PC-9 (cell line): ENCODE measurements around the gene UNG. TPM values are rescaled to one million over a fixed set of nuclear protein-coding genes. Genes with fewer than 3 reads are reported as not detected.

Source experiments
- BruUV-seq: library from RNA; stranded (reverse); fragments of 400-500 nt; replicated peaks from 2 replicates; lab custom pipeline; 2021; lab: Mats Ljungman, UMichigan
- CTCF ChIA-PET: fragments of 300-600 bp; sonication (Branson Sonifier 250); formaldehyde crosslinking; loops from one replicate; lab custom pipeline; 2022; ENCODE audit warnings: antibody characterized with exemption; lab: Charles Lee
- POLR2A ChIA-PET: fragments of 300-600 bp; sonication (Branson Sonifier 250); formaldehyde crosslinking; loops from one replicate; lab custom pipeline; 2022; ENCODE audit warnings: antibody characterized with exemption; ENCODE audit not compliant: unreplicated experiment; lab: Charles Lee
- DNase-seq, 2 experiments: peaks; one replicate each; pipeline versions ENCODE4 v3.0.0 to v3.0.0-alpha.2; 2015 to 2022; ENCODE audit warnings: mixed read lengths in 1 of 2
- H2AFZ ChIP-seq: fragments of 200-600 bp; sonication (generic); 2 replicates; pipeline ENCODE4 v1.8.1; 2017; ENCODE audit warnings: antibody characterized with exemption
- H3F3A ChIP-seq: fragments of 200-600 bp; sonication (generic); 2 replicates; pipeline ENCODE4 v1.8.1; 2017; ENCODE audit warnings: antibody characterized with exemption, mild to moderate bottlenecking, low read depth; ENCODE audit not compliant: insufficient read depth
- H3K27ac ChIP-seq: fragments of 200-600 bp; sonication (generic); 2 replicates; pipeline ENCODE4 v1.6.1; 2016; ENCODE audit warnings: mixed run types
- H3K27me3 ChIP-seq: fragments of 200-600 bp; sonication (generic); 2 replicates; pipeline ENCODE4 v1.6.1; 2016; ENCODE audit warnings: low read depth, mixed run types; ENCODE audit not compliant: insufficient read depth
- H3K36me3 ChIP-seq: fragments of 200-600 bp; sonication (generic); 2 replicates; pipeline ENCODE4 v1.6.1; 2016; ENCODE audit warnings: low read depth, mixed run types
- H3K4me1 ChIP-seq: fragments of 200-600 bp; sonication (generic); replicated peaks from 2 replicates; pipeline ENCODE4 v1.6.1; 2016; ENCODE audit warnings: mixed run types; ENCODE audit not compliant: insufficient read depth
- H3K4me2 ChIP-seq: fragments of 200-600 bp; sonication (generic); 2 replicates; pipeline ENCODE4 v1.6.1; 2017; ENCODE audit warnings: mixed run types
- H3K4me3 ChIP-seq: fragments of 200-600 bp; sonication (generic); 2 replicates; pipeline ENCODE4 v1.6.1; 2016; ENCODE audit warnings: mixed run types
- H3K79me2 ChIP-seq: fragments of 200-600 bp; sonication (generic); 2 replicates; pipeline ENCODE4 v1.6.1; 2017; ENCODE audit warnings: low read depth, mixed run types
- H3K9me2 ChIP-seq: fragments of 200-600 bp; sonication (generic); 2 replicates; pipeline ENCODE4 v1.8.1; 2017; ENCODE audit warnings: mild to moderate bottlenecking; ENCODE audit not compliant: insufficient read depth
- H3K9me3 ChIP-seq: fragments of 200-600 bp; sonication (generic); 2 replicates; pipeline ENCODE4 v1.8.1; 2016; ENCODE audit warnings: low read depth; ENCODE audit not compliant: insufficient read depth
- H4K20me1 ChIP-seq: fragments of 200-600 bp; sonication (generic); 2 replicates; pipeline ENCODE4 v1.8.1; 2017; ENCODE audit not compliant: insufficient read depth
- CTCF ChIP-seq: fragments of 200-600 bp; sonication (generic); conservative IDR thresholded peaks from 2 replicates; pipeline ENCODE4 v1.6.1; 2017; ENCODE audit warnings: mixed run types, antibody characterized with exemption, mild to moderate bottlenecking, moderate library complexity
- EZH2 ChIP-seq: fragments of 200-600 bp; sonication (generic); IDR thresholded peaks from 2 replicates; pipeline ENCODE4 v1.8.0; 2017; ENCODE audit warnings: antibody characterized with exemption, low read depth
- intact Hi-C: fragments of 100-400 bp; cut with micrococcal nuclease; formaldehyde crosslinking; loops from one replicate; pipeline ENCODE4 v1.10.0; 2022; ENCODE audit not compliant: unreplicated experiment
- total RNA-seq: library from RNA; stranded (reverse); gene quantifications from 2 replicates; pipeline ENCODE4 v1.2.3, GENCODE V29; 2021

UNG gene
- total RNA-seq, 1 experiment from 2014 or later, result 54.9 TPM

GRCh38 chr12:109082751-109083150 is 14.6 kb upstream of the UNG start:
- CTCF ChIA-PET, result no interaction called here
- no peak for DNase-seq
- no peaks in the 10 kb centered on the region for H4K20me1 ChIP-seq
- H3K4me3 ChIP-seq, result no peak overlapping the region
- H3F3A ChIP-seq, result peaks cover 4% of the 10 kb centered on the region; the same call in 1 of the 2 replicates
- no peaks in the 10 kb centered on the region for H3K9me3 ChIP-seq
- H3K79me2 ChIP-seq, result no peaks in the 10 kb centered on the region
- H3K9me2 ChIP-seq, result no peaks in the 10 kb centered on the region
- no peak overlapping the region for H3K4me2 ChIP-seq
- no peaks in the 10 kb centered on the region for H3K27me3 ChIP-seq
- TF ChIP-seq EZH2, result no peak
- no peak for TF ChIP-seq CTCF
- no peaks in the 10 kb centered on the region for H3K4me1 ChIP-seq
- POLR2A ChIA-PET, result no interaction called here
- no peak overlapping the region for H2AFZ ChIP-seq
- H3K36me3 ChIP-seq, result 0 out of 2 replicates have a peak, but pooled peaks cover 4% of the 10 kb centered on the region
- no peak overlapping the region for H3K27ac ChIP-seq
- BruUV-seq, result no TSS peak
- intact Hi-C loops, result no loop called here

- BruUV-seq, result no TSS peak
- TF ChIP-seq EZH2 (no peak), CTCF (no peak)
- no peaks in the 10 kb centered on the region for H3K9me2 ChIP-seq
- no peaks in the 10 kb centered on the region for H4K20me1 ChIP-seq
- H2AFZ ChIP-seq, result no peak overlapping the region
- no peak overlapping the region for H3K4me3 ChIP-seq
- no peaks in the 10 kb centered on the region for H3K79me2 ChIP-seq
- peaks cover 4% of the 10 kb centered on the region; the same call in 1 of the 2 replicates for H3F3A ChIP-seq
- intact Hi-C loops, result no loop called here
- no peak overlapping the region for H3K27ac ChIP-seq
- H3K4me1 ChIP-seq, result no peaks in the 10 kb centered on the region
- no peak for DNase-seq
- H3K36me3 ChIP-seq, result peaks cover 9% of the 10 kb centered on the region; the same call in 1 of the 2 replicates
- ChIA-PET CTCF (no interaction called here), POLR2A (no interaction called here)
- H3K27me3 ChIP-seq, result no peaks in the 10 kb centered on the region
- no peaks in the 10 kb centered on the region for H3K9me3 ChIP-seq
- no peak overlapping the region for H3K4me2 ChIP-seq
Observed at GRCh38 chr12:109084425-109084824, 13.0 kb upstream of the UNG start.

- TF ChIP-seq EZH2 (no peak), CTCF (no peak)
- Histone ChIP-seq H3K9me2 (no peaks in the 10 kb centered on the region), H2AFZ (no peak overlapping the region), H3K9me3 (no peaks in the 10 kb centered on the region), H3K79me2 (no peaks in the 10 kb centered on the region), H3K4me3 (no peak overlapping the region), H3K27ac (no peak overlapping the region), H3K4me2 (no peak overlapping the region), H3K4me1 (no peaks in the 10 kb centered on the region), H4K20me1 (no peaks in the 10 kb centered on the region), H3K36me3 (peaks cover 9% of the 10 kb centered on the region; the same call in 1 of the 2 replicates), H3F3A (peaks cover 4% of the 10 kb centered on the region; the same call in 1 of the 2 replicates), H3K27me3 (no peaks in the 10 kb centered on the region)
- intact Hi-C loops, result no loop called here
- DNase-seq, result no peak
- no TSS peak for BruUV-seq
- POLR2A ChIA-PET, result no interaction called here
- CTCF ChIA-PET, result no interaction called here
Observed at GRCh38 chr12:109085590-109085989, 11.8 kb upstream of the UNG start.
